ENCODE results near the gene PBX1.

Gene PBX1

GRCh38 chr1:164622068-164622845 lies 63.3 kb downstream of the PBX1 start:
- no peak for DNase-seq

GRCh38 chr1:164623805-164624204 lies 64.8 kb downstream of the PBX1 start:
- DNase-seq, result no peak

GRCh38 chr1:164624400-164624799 lies 65.4 kb downstream of the PBX1 start:
- no peak for DNase-seq

- no peak for DNase-seq
Observed at GRCh38 chr1:164625004-164625617, 66.1 kb downstream of the PBX1 start.

- no peak for DNase-seq
Observed at GRCh38 chr1:164628772-164629171, 69.8 kb downstream of the PBX1 start.

- DNase-seq, result no peak
Observed at GRCh38 chr1:164629971-164630370, 71.0 kb downstream of the PBX1 start.

- DNase-seq, result no peak
Observed at GRCh38 chr1:164630626-164631396, 71.8 kb downstream of the PBX1 start.

- DNase-seq, result no peak
Observed at GRCh38 chr1:164631751-164632150, 72.8 kb downstream of the PBX1 start.

- DNase-seq, result no peak
Observed at GRCh38 chr1:164633997-164634396, 75.0 kb downstream of the PBX1 start.

- no peak for DNase-seq
Observed at GRCh38 chr1:164635059-164635802, 76.2 kb downstream of the PBX1 start.

GRCh38 chr1:164635803-164636731 lies 77.1 kb downstream of the PBX1 start:
- no peak for DNase-seq

GRCh38 chr1:164636757-164637156 lies 77.8 kb downstream of the PBX1 start:
- no peak for DNase-seq

GRCh38 chr1:164637461-164638375 lies 78.7 kb downstream of the PBX1 start:
- no peak for DNase-seq

- DNase-seq, result no peak
Observed at GRCh38 chr1:164638492-164639202, 79.7 kb downstream of the PBX1 start.

- DNase-seq, result no peak
Observed at GRCh38 chr1:164640686-164641352, 81.8 kb downstream of the PBX1 start.

GRCh38 chr1:164641353-164641730 lies 82.4 kb downstream of the PBX1 start:
- no peak for DNase-seq

- no peak for DNase-seq
Observed at GRCh38 chr1:164643018-164643417, 84.0 kb downstream of the PBX1 start.

- no peak for DNase-seq
Observed at GRCh38 chr1:164644268-164644667, 85.3 kb downstream of the PBX1 start.

GRCh38 chr1:164644774-164645644 lies 86.0 kb downstream of the PBX1 start:
- DNase-seq, result no peak
